H1 (cell line): Measurements from ENCODE around the gene WDR74. TPM values are rescaled to one million over a fixed set of nuclear protein-coding genes. Genes with fewer than 3 reads are reported as not detected.

ENCODE experiments used
- CTCF ChIA-PET: fragments of 300-600 bp; sonication (Branson Sonifier 250); formaldehyde crosslinking; loops from one replicate; lab custom pipeline; 2021; ENCODE audit not compliant: partially characterized antibody; lab: Charles Lee
- POLR2A ChIA-PET: fragments of 300-600 bp; sonication (Branson Sonifier 250); formaldehyde crosslinking; loops from one replicate; lab custom pipeline; 2021; ENCODE audit warnings: inconsistent platforms; ENCODE audit not compliant: partially characterized antibody; lab: Charles Lee
- DNase-seq, 2 experiments: peaks; one replicate each; pipeline versions ENCODE4 v3.0.0 to v3.0.0-alpha.2; 2010 to 2022; ENCODE audit warnings: low spot score in 2 of 2, low read depth in 1 of 2, mixed read lengths in 1 of 2
- FAIRE-seq: peaks from 2 replicates; lab custom pipeline; 2011; peaks lifted over from hg19 to GRCh38; lab: Jason Lieb, UNC
- H2AFZ ChIP-seq: 2 replicates; pipeline ENCODE4 v1.8.1; 2012; ENCODE audit warnings: low read length, inconsistent platforms
- H2AK5ac ChIP-seq: 2 replicates; pipeline ENCODE4 v1.6.1; 2013; ENCODE audit warnings: low read depth, low read length
- H2BK120ac ChIP-seq: replicated peaks from 2 replicates; pipeline ENCODE3; 2013; ENCODE audit warnings: low read depth, low read length, inconsistent platforms
- H2BK12ac ChIP-seq: 2 replicates; pipeline ENCODE4 v1.6.1; 2013; ENCODE audit warnings: low read depth, low read length
- H2BK15ac ChIP-seq: 2 replicates; pipeline ENCODE4 v1.6.1; 2013; ENCODE audit warnings: low read length
- H2BK20ac ChIP-seq: 2 replicates; pipeline ENCODE4 v1.6.1; 2013; ENCODE audit warnings: low read length
- H2BK5ac ChIP-seq: 2 replicates; pipeline ENCODE4 v1.6.1; 2013; ENCODE audit warnings: low read depth, low read length
- H3K14ac ChIP-seq: 2 replicates; pipeline ENCODE4 v1.6.1; 2013; ENCODE audit warnings: inconsistent platforms; ENCODE audit not compliant: insufficient read length
- H3K18ac ChIP-seq: 2 replicates; pipeline ENCODE4 v1.6.1; 2013; ENCODE audit warnings: low read length; ENCODE audit errors: extremely low read depth
- H3K23ac ChIP-seq: 2 replicates; pipeline ENCODE4 v1.6.1; 2013; ENCODE audit warnings: inconsistent platforms; ENCODE audit not compliant: insufficient read length
- H3K23me2 ChIP-seq: 2 replicates; pipeline ENCODE4 v1.6.1; 2013; ENCODE audit warnings: low read depth, low read length
- H3K27ac ChIP-seq: 2 replicates; pipeline ENCODE4 v1.6.1; 2011; ENCODE audit warnings: low read depth, low read length, inconsistent platforms
- H3K27me3 ChIP-seq, 4 experiments: replicated peaks in 1 of 4; 1 replicate in 1 of 4; 2 replicates in 3 of 4; pipeline versions ENCODE4 v1.6.1 to v1.8.1; 2011 to 2013; ENCODE audit warnings: low read length in 3 of 4, mild to moderate bottlenecking in 3 of 4, inconsistent platforms in 2 of 4, mixed read lengths in 2 of 4, moderate library complexity in 1 of 4; ENCODE audit not compliant: control insufficient read depth in 3 of 4, insufficient read depth in 3 of 4; ENCODE audit errors: extremely low read depth in 1 of 4
- H3K36me3 ChIP-seq, 4 experiments: 2 replicates each; pipeline versions ENCODE4 v1.6.1 to v1.8.1; 2011 to 2013; ENCODE audit warnings: mild to moderate bottlenecking in 4 of 4, low read length in 3 of 4, moderate library complexity in 2 of 4, control low read depth in 1 of 4, inconsistent platforms in 1 of 4; ENCODE audit not compliant: insufficient read depth in 4 of 4, control insufficient read depth in 2 of 4
- H3K4ac ChIP-seq: replicated peaks from 2 replicates; pipeline ENCODE3; 2013; ENCODE audit warnings: low read length, low read depth, mixed read lengths, inconsistent platforms; ENCODE audit not compliant: insufficient read length
- H3K4me1 ChIP-seq, 4 experiments: replicated peaks in 1 of 4; 1 replicate in 1 of 4; 2 replicates in 3 of 4; pipeline versions ENCODE4 v1.6.1 to v1.8.1; 2011 to 2013; ENCODE audit warnings: low read length in 3 of 4, inconsistent platforms in 2 of 4, mixed read lengths in 1 of 4; ENCODE audit not compliant: insufficient read depth in 4 of 4, control insufficient read depth in 3 of 4
- H3K4me2 ChIP-seq, 2 experiments: 2 replicates each; pipeline versions ENCODE4 v1.6.1 to v1.8.1; 2011 to 2013; ENCODE audit warnings: low read depth in 2 of 2, low read length in 2 of 2, control low read depth in 1 of 2, inconsistent platforms in 1 of 2, mild to moderate bottlenecking in 1 of 2; ENCODE audit not compliant: insufficient read depth in 1 of 2
- H3K4me3 ChIP-seq, 4 experiments: fragments of 200-600, 300-600 bp in 1 of 4; sonication (generic), shearing (Covaris generic), sonication (Bioruptor Twin) in 1 of 4; 2 replicates each; pipeline versions ENCODE4 v1.5.1 to v1.8.1; 2011 to 2016; ENCODE audit warnings: low read length in 4 of 4, low read depth in 3 of 4, control low read depth in 2 of 4, inconsistent platforms in 2 of 4, mild to moderate bottlenecking in 2 of 4, mixed read lengths in 1 of 4, moderate library complexity in 1 of 4; ENCODE audit not compliant: insufficient read depth in 2 of 4; ENCODE audit errors: extremely low read depth in 1 of 4
- H3K56ac ChIP-seq: replicated peaks from 2 replicates; pipeline ENCODE3; 2013; ENCODE audit warnings: low read depth, mild to moderate bottlenecking, mixed read lengths, low read length, inconsistent platforms; ENCODE audit not compliant: insufficient read length
- H3K79me1 ChIP-seq: 2 replicates; pipeline ENCODE4 v1.6.1; 2013; ENCODE audit warnings: low read depth, low read length, control low read depth
- H3K79me2 ChIP-seq, 2 experiments: 2 replicates each; pipeline versions ENCODE4 v1.6.1 to v1.8.1; 2012 to 2013; ENCODE audit warnings: low read length in 2 of 2, mild to moderate bottlenecking in 2 of 2, inconsistent platforms in 1 of 2; ENCODE audit not compliant: insufficient read depth in 2 of 2, control insufficient read depth in 1 of 2
- H3K9ac ChIP-seq, 4 experiments: replicated peaks in 1 of 4; 1 replicate in 1 of 4; 2 replicates in 3 of 4; pipeline versions ENCODE4 v1.6.1 to v1.8.1; 2011 to 2013; ENCODE audit warnings: low read depth in 3 of 4, low read length in 3 of 4, control low read depth in 2 of 4, mild to moderate bottlenecking in 2 of 4, moderate library complexity in 2 of 4, inconsistent platforms in 1 of 4; ENCODE audit errors: extremely low read depth in 1 of 4
- H3K9me3 ChIP-seq, 2 experiments: 2 replicates each; pipeline versions ENCODE4 v1.6.1 to v1.8.1; 2012 to 2013; ENCODE audit warnings: mild to moderate bottlenecking in 2 of 2, moderate library complexity in 2 of 2, control low read depth in 1 of 2, inconsistent platforms in 1 of 2, low read depth in 1 of 2, low read length in 1 of 2, mixed read lengths in 1 of 2; ENCODE audit not compliant: insufficient read depth in 2 of 2
- H4K20me1 ChIP-seq, 2 experiments: replicated peaks in 1 of 2; 2 replicates each; pipeline versions ENCODE3 to v1.8.1; 2011 to 2013; ENCODE audit warnings: inconsistent platforms in 2 of 2, low read length in 2 of 2, mild to moderate bottlenecking in 1 of 2; ENCODE audit not compliant: insufficient read depth in 2 of 2, control insufficient read depth in 1 of 2
- H4K5ac ChIP-seq: 2 replicates; pipeline ENCODE4 v1.6.1; 2013; ENCODE audit warnings: low read length, low read depth, mixed read lengths, inconsistent platforms; ENCODE audit not compliant: insufficient read length
- H4K8ac ChIP-seq: 2 replicates; pipeline ENCODE4 v1.8.0; 2013; ENCODE audit warnings: mild to moderate bottlenecking, moderate library complexity, low read length, inconsistent platforms; ENCODE audit not compliant: insufficient read depth; ENCODE audit errors: extremely low read depth
- H4K91ac ChIP-seq: replicated peaks from 2 replicates; pipeline ENCODE3; 2013; ENCODE audit warnings: low read length, mixed read lengths, inconsistent platforms; ENCODE audit not compliant: insufficient read length
- ASH2L ChIP-seq: fragments of 200-600, 300-600 bp; sonication (generic); IDR thresholded peaks from one replicate; pipeline ENCODE4 v1.7.1; 2017; ENCODE audit warnings: low read length
- CEBPB ChIP-seq: IDR thresholded peaks from 2 replicates; pipeline ENCODE4 v1.6.1; 2012; ENCODE audit warnings: low read depth, low read length
- CHD2 ChIP-seq: IDR thresholded peaks from 2 replicates; pipeline ENCODE4 v1.6.1; 2012; ENCODE audit warnings: low read length, improper control_type of control experiment
- CREB1 ChIP-seq: IDR thresholded peaks from 2 replicates; pipeline ENCODE4 v1.6.1; 2012; ENCODE audit warnings: inconsistent platforms
- EGR1 ChIP-seq: IDR thresholded peaks from 2 replicates; pipeline ENCODE4 v1.6.1; 2011; ENCODE audit warnings: low read depth, low read length, borderline replicate concordance
- JUN ChIP-seq: IDR thresholded peaks from 2 replicates; pipeline ENCODE4 v1.6.1; 2011; ENCODE audit warnings: low read depth, mild to moderate bottlenecking, improper control_type of control experiment, low read length
- KDM1A ChIP-seq: fragments of 200-600, 300-600 bp; sonication (generic); IDR thresholded peaks from 2 replicates; pipeline ENCODE4 v1.7.1; 2016; ENCODE audit warnings: mild to moderate bottlenecking, low read length, borderline replicate concordance
- POLR2A ChIP-seq, 2 experiments: IDR thresholded peaks; 1 replicate in 1 of 2; 2 replicates in 1 of 2; pipeline ENCODE4 v1.6.1; 2011; ENCODE audit warnings: low read depth in 2 of 2, low read length in 2 of 2, mild to moderate bottlenecking in 2 of 2; ENCODE audit errors: control extremely low read depth in 1 of 2
- SAP30 ChIP-seq: fragments of 300-600 bp; sonication (generic); IDR thresholded peaks from 2 replicates; pipeline ENCODE4 v1.7.1; 2012; ENCODE audit warnings: low read length, moderate library complexity, mild to moderate bottlenecking, inconsistent platforms; ENCODE audit not compliant: insufficient read depth, insufficient replicate concordance
- SP1 ChIP-seq: IDR thresholded peaks from 2 replicates; pipeline ENCODE4 v1.6.1; 2011; ENCODE audit warnings: low read depth, low read length
- TAF1 ChIP-seq: IDR thresholded peaks from 2 replicates; pipeline ENCODE4 v1.6.1; 2011; ENCODE audit warnings: mild to moderate bottlenecking, low read depth, low read length
- TBP ChIP-seq: IDR thresholded peaks from 2 replicates; pipeline ENCODE4 v1.6.1; 2011; ENCODE audit warnings: low read depth, low read length, improper control_type of control experiment
- TCF12 ChIP-seq: IDR thresholded peaks from 2 replicates; pipeline ENCODE4 v1.6.1; 2011; ENCODE audit warnings: low read depth, mild to moderate bottlenecking, low read length
- WGBS, 2 experiments: shearing (Covaris generic) in 1 of 2; methylation state at CpG; one replicate each; pipeline versions ENCODE4 v1.1.6 to v1.1.7; 2013 to 2015; ENCODE audit warnings: low lambda C conversion rate in 2 of 2, mixed read lengths in 2 of 2, inconsistent platforms in 1 of 2, low coverage in 1 of 2, missing lambda C conversion rate in 1 of 2; ENCODE audit not compliant: insufficient replicate concordance in 2 of 2, insufficient coverage in 1 of 2, insufficient read length in 1 of 2; ENCODE audit errors: extremely low coverage in 1 of 2, missing lambda C conversion rate in 1 of 2; 5-methylcytosine and 5-hydroxymethylcytosine counted together
- polyA plus RNA-seq, 7 experiments: library from polyadenylated mRNA; depleted of rRNA in 3 of 7; stranded (reverse) in 5 of 7; unstranded in 2 of 7; fragments of >200 nt in 5 of 7; fragments of 200-250 nt in 2 of 7; gene quantifications; 1 replicate in 5 of 7; 2 replicates in 1 of 7; 4 replicates in 1 of 7; pipeline versions ENCODE4 v1.2.1 to v1.2.3, GENCODE V29; 2011 to 2013; ENCODE audit warnings: missing spikeins in 2 of 7, mixed read lengths in 2 of 7
- total RNA-seq: library from RNA; stranded (reverse); fragmentation: NEBNext Ultra II Directional; extraction: Animal tissue kit (Norgen Biotek cat#: 25700); gene quantifications from 2 replicates; pipeline ENCODE4 v1.2.1, GENCODE V29; 2021

The WDR74 gene
- total and polyA plus RNA-seq, 2 of the 8 experiments (the other 6 are each of a cell fraction or from before 2014, with no cell fraction given): 93.6 to 97.0 TPM

- Histone ChIP-seq H2BK5ac (peak within 1 kb of the TSS; percentile 84; the same call in 1 of the 2 replicates), H4K91ac (peak within 1 kb of the TSS; percentile 59), H3K4me3 (peak within 1 kb of the TSS; percentile 76 to 94 (median 92)), H3K9ac (peak within 1 kb of the TSS; percentile 88 to 92 (median 90)), H3K23me2 (peaks cover 7% of the 10 kb centered on the region), H3K79me1 (peaks cover 10% of the 10 kb centered on the region), H3K4ac (no peak within 1 kb of the TSS), H2BK15ac (no peak within 1 kb of the TSS), H3K9me3 (no peaks in the 10 kb centered on the region), H3K79me2 (peaks cover 7 to 25% of the 10 kb centered on the region in 2 experiments; a peak in 3 of 4 replicates), H3K23ac (no peak within 1 kb of the TSS), H2BK12ac (no peak within 1 kb of the TSS), H2AK5ac (no peak within 1 kb of the TSS), H4K20me1 (peaks cover 5 to 11% of the 10 kb centered on the region in 2 experiments), H4K5ac (peak within 1 kb of the TSS; percentile 75), H3K36me3 (peaks cover 24 to 39% (median 37%) of the 10 kb centered on the region in 4 experiments), H3K14ac (no peak within 1 kb of the TSS), H3K56ac (peak within 1 kb of the TSS; percentile 65), H2BK20ac (no peak within 1 kb of the TSS), H2AFZ (peak within 1 kb of the TSS; percentile 21; the same call in 1 of the 2 replicates), H3K27ac (peak within 1 kb of the TSS; percentile 95), H3K18ac (peak within 1 kb of the TSS; percentile 90), H3K27me3 (no peaks in the 10 kb centered on the region), H4K8ac (peak within 1 kb of the TSS; percentile 99), H3K4me2 (peak within 1 kb of the TSS; percentile 88 to 97), H3K4me1 (peaks cover 0 to 17% (median 2%) of the 10 kb centered on the region in 4 experiments; a peak in 2 of 7 replicates), H2BK120ac (no peak within 1 kb of the TSS)
- ChIA-PET POLR2A (interaction anchor here (0.6 to 13.8 kb wide), 44 partner anchors 9 to 1808 kb away, joined by 3 to 398 read pairs (median 5); partner anchors contain the start of genes BSCL2, C11orf98, CSKMT and EEF1G), CTCF (interaction anchor here (0.6 to 1.4 kb wide), 5 partner anchors 9 to 56 kb away, joined by 4 to 7 read pairs (median 5); no protein-coding TSS in a partner anchor)
- 1% methylated on average over 57 of the region's 65 CpGs; no CpG with 5 or more reads in 1 of the 2 experiments for WGBS, 2 experiments
- FAIRE-seq: peak; percentile 32
- peak; percentile 96 to 99 for DNase-seq
- TF ChIP-seq KDM1A (no peak), SP1 (peak; percentile 98), TAF1 (peak; percentile 95), CHD2 (peak; percentile 93), CREB1 (peak; percentile 94), JUN (no peak), POLR2A (IDR thresholded peaks at IDR 0.05; ENCODE audit: control extremely low read depth in 1 of 2, low read depth in 2 of 2, low read length in 2 of 2) (peak; percentile 53 to 96; a peak in 2 of 3 replicates), CEBPB (no peak), TCF12 (no peak), EGR1 (no peak), SAP30 (peak; percentile 68), ASH2L (peak; percentile 70), TBP (peak; percentile 93)
Observed at GRCh38 chr11:62831520-62832335, 7.7 kb downstream of the WDR74 start, which contains the start of gene STX5. STX5 (minus strand) TSS chr11:62832051; CDS start chr11:62831243, 808 bp downstream.
